OCI-LY1 (cell line): ENCODE measurements around the gene BPIFA2.

Experiments
- H2AFZ ChIP-seq: fragments of 200-600 bp; sonication (generic), shearing (Covaris generic); 2 replicates; pipeline ENCODE4 v1.6.0; 2014; ENCODE audit warnings: antibody characterized with exemption, mild to moderate bottlenecking, low read length
- H3F3A ChIP-seq: fragments of 200-600 bp; sonication (generic), shearing (Covaris generic); 2 replicates; pipeline ENCODE4 v1.6.0; 2014; ENCODE audit warnings: mild to moderate bottlenecking, antibody characterized with exemption, low read length, moderate library complexity; ENCODE audit not compliant: insufficient read depth
- H3K27ac ChIP-seq: fragments of 200-600 bp; sonication (generic); 2 replicates; pipeline ENCODE4 v1.5.1; 2014; ENCODE audit warnings: low read length, mixed run types, mild to moderate bottlenecking, low read depth; ENCODE audit not compliant: poor library complexity, severe bottlenecking
- H3K27me3 ChIP-seq: fragments of 200-600 bp; sonication (generic); 2 replicates; pipeline ENCODE4 v1.6.0; 2014; ENCODE audit warnings: antibody characterized with exemption, mild to moderate bottlenecking, low read length, moderate library complexity; ENCODE audit not compliant: insufficient read depth
- H3K36me3 ChIP-seq: fragments of 200-600 bp; sonication (generic); 2 replicates; pipeline ENCODE4 v1.6.1; 2014; ENCODE audit warnings: mild to moderate bottlenecking, antibody characterized with exemption, low read length, moderate library complexity, mixed read lengths; ENCODE audit not compliant: insufficient read depth
- H3K4me1 ChIP-seq: fragments of 200-600 bp; sonication (generic); 2 replicates; pipeline ENCODE4 v1.5.1; 2014; ENCODE audit warnings: mild to moderate bottlenecking, low read length, moderate library complexity; ENCODE audit not compliant: insufficient read depth, severe bottlenecking
- H3K4me2 ChIP-seq: fragments of 200-600 bp; sonication (generic), shearing (Covaris generic); 2 replicates; pipeline ENCODE4 v1.6.1; 2014; ENCODE audit warnings: low read length
- H3K4me3 ChIP-seq: fragments of 200-600 bp; sonication (generic); 2 replicates; pipeline ENCODE4 v1.5.1; 2014; ENCODE audit warnings: low read length, low read depth, mild to moderate bottlenecking, mixed read lengths; ENCODE audit not compliant: poor library complexity, severe bottlenecking
- H3K79me2 ChIP-seq: fragments of 200-600 bp; shearing (Covaris generic); 2 replicates; pipeline ENCODE4 v1.6.1; 2016; ENCODE audit warnings: mixed run types, low read length, mixed read lengths; ENCODE audit not compliant: insufficient read depth
- H3K9ac ChIP-seq: fragments of 200-600 bp; sonication (generic), shearing (Covaris generic); 2 replicates; pipeline ENCODE4 v1.6.1; 2014; ENCODE audit warnings: mild to moderate bottlenecking, low read length, mixed read lengths
- H3K9me2 ChIP-seq: fragments of 200-600 bp; sonication (generic), shearing (Covaris generic); 2 replicates; pipeline ENCODE4 v1.6.1; 2014; ENCODE audit warnings: low read depth, mild to moderate bottlenecking, low read length, mixed read lengths
- H3K9me3 ChIP-seq: fragments of 200-600 bp; shearing (Covaris generic); 2 replicates; pipeline ENCODE4 v1.6.1; 2014; ENCODE audit warnings: low read length, mixed read lengths
- H4K20me1 ChIP-seq: fragments of 200-600 bp; sonication (generic), shearing (Covaris generic); 2 replicates; pipeline ENCODE4 v1.6.0; 2016; ENCODE audit warnings: mild to moderate bottlenecking, low read length; ENCODE audit not compliant: insufficient read depth
- CTCF ChIP-seq: fragments of 200-600 bp; sonication (generic), shearing (Covaris generic); IDR thresholded peaks from 2 replicates; pipeline ENCODE4 v1.5.1; 2017; ENCODE audit warnings: mild to moderate bottlenecking, antibody characterized with exemption, low read length, moderate library complexity, mixed read lengths
- EZH2 ChIP-seq: fragments of 200-600 bp; sonication (generic), shearing (Covaris generic); IDR thresholded peaks from 2 replicates; pipeline ENCODE4 v1.8.0; 2017; ENCODE audit warnings: borderline replicate concordance, mixed run types, mild to moderate bottlenecking, antibody characterized with exemption, low read length, moderate library complexity, mixed read lengths

The BPIFA2 gene

GRCh38 chr20:33127422-33128097, 40.4 kb upstream of the BPIFA2 start:
- H3K4me3 ChIP-seq = no peak overlapping the region
- H4K20me1 ChIP-seq = no peaks in the 10 kb centered on the region
- H3F3A ChIP-seq = no peaks in the 10 kb centered on the region
- H3K9me2 ChIP-seq = no peaks in the 10 kb centered on the region
- no peak for TF ChIP-seq CTCF
- TF ChIP-seq EZH2 = no peak
- no peak overlapping the region for H3K4me2 ChIP-seq
- no peaks in the 10 kb centered on the region; the same call in 1 of the 2 replicates for H3K27me3 ChIP-seq
- H3K36me3 ChIP-seq = no peaks in the 10 kb centered on the region
- no peaks in the 10 kb centered on the region for H3K79me2 ChIP-seq
- no peak overlapping the region for H2AFZ ChIP-seq
- no peak overlapping the region for H3K9ac ChIP-seq
- no peaks in the 10 kb centered on the region for H3K4me1 ChIP-seq
- H3K9me3 ChIP-seq = no peaks in the 10 kb centered on the region
- no peak overlapping the region for H3K27ac ChIP-seq

GRCh38 chr20:33130568-33131061, 37.3 kb upstream of the BPIFA2 start:
- Histone ChIP-seq H3K4me1 (no peaks in the 10 kb centered on the region), H3K36me3 (no peaks in the 10 kb centered on the region), H3K9me2 (no peaks in the 10 kb centered on the region), H3K27ac (no peak overlapping the region), H3K79me2 (no peaks in the 10 kb centered on the region), H3K9ac (no peak overlapping the region), H4K20me1 (no peaks in the 10 kb centered on the region), H3F3A (no peaks in the 10 kb centered on the region), H3K27me3 (no peaks in the 10 kb centered on the region; the same call in 1 of the 2 replicates), H3K4me2 (no peak overlapping the region), H3K9me3 (no peaks in the 10 kb centered on the region), H2AFZ (no peak overlapping the region), H3K4me3 (no peak overlapping the region)
- no peak for TF ChIP-seq EZH2
- TF ChIP-seq CTCF = no peak

GRCh38 chr20:33131949-33132473, 35.9 kb upstream of the BPIFA2 start:
- no peak overlapping the region for H3K4me2 ChIP-seq
- no peaks in the 10 kb centered on the region for H3F3A ChIP-seq
- H2AFZ ChIP-seq = no peak overlapping the region
- H3K27me3 ChIP-seq = no peaks in the 10 kb centered on the region; the same call in 1 of the 2 replicates
- no peak overlapping the region for H3K9ac ChIP-seq
- H3K79me2 ChIP-seq = no peaks in the 10 kb centered on the region
- no peaks in the 10 kb centered on the region for H3K9me2 ChIP-seq
- no peaks in the 10 kb centered on the region for H3K36me3 ChIP-seq
- H4K20me1 ChIP-seq = no peaks in the 10 kb centered on the region
- no peaks in the 10 kb centered on the region for H3K4me1 ChIP-seq
- H3K27ac ChIP-seq = no peak overlapping the region
- TF ChIP-seq CTCF = no peak
- TF ChIP-seq EZH2 = no peak
- no peak overlapping the region for H3K4me3 ChIP-seq
- H3K9me3 ChIP-seq = no peaks in the 10 kb centered on the region
